WTC11 (cell line): ENCODE data around the gene SAE1. TPM values are rescaled to one million over a fixed set of nuclear protein-coding genes. Genes with fewer than 3 reads are reported as not detected.

Experiments used
- ATAC-seq: fragments of 200-7000 bp; cut with Tn5 transposase; 2 replicates; pipeline ENCODE4 v1.10.0; 2021; ENCODE audit warnings: mild to moderate bottlenecking, moderate library complexity
- CTCF ChIA-PET: fragments of 300-600 bp; sonication (Branson Sonifier 250); formaldehyde crosslinking; loops from one replicate; lab custom pipeline; 2021; ENCODE audit warnings: antibody characterized with exemption; lab: Charles Lee
- POLR2A ChIA-PET: fragments of 350-600 bp; sonication (Branson Sonifier 250); formaldehyde crosslinking; loops from one replicate; lab custom pipeline; 2021; ENCODE audit warnings: antibody characterized with exemption; lab: Charles Lee
- DNase-seq: peaks from one replicate; pipeline ENCODE4 v3.0.0; 2021; ENCODE audit warnings: low spot score
- H3K27ac Mint-ChIP-seq: 2 replicates; pipeline ENCODE4 v1.8.0; 2021; ENCODE audit warnings: mixed read lengths
- H3K27me3 Mint-ChIP-seq: 2 replicates; pipeline ENCODE4 v1.8.0; 2021; ENCODE audit warnings: low read depth, mild to moderate bottlenecking, moderate library complexity, mixed read lengths
- H3K36me3 Mint-ChIP-seq: 2 replicates; pipeline ENCODE4 v1.8.0; 2021; ENCODE audit warnings: mixed read lengths
- H3K4me1 Mint-ChIP-seq: 2 replicates; pipeline ENCODE4 v1.8.0; 2022; ENCODE audit warnings: mixed read lengths
- H3K4me3 Mint-ChIP-seq: 2 replicates; pipeline ENCODE4 v1.8.0; 2021; ENCODE audit warnings: mild to moderate bottlenecking, moderate library complexity, mixed read lengths
- H3K9me3 Mint-ChIP-seq: 2 replicates; pipeline ENCODE4 v1.8.0; 2021; ENCODE audit warnings: mixed read lengths
- FOXK1 ChIP-seq: sonication (generic); formaldehyde crosslinking; IDR thresholded peaks from 2 replicates; pipeline ENCODE4 v1.8.0; 2022; ENCODE audit warnings: mild to moderate bottlenecking, moderate library complexity, missing genetic modification reagents
- GABPB1 ChIP-seq: sonication (generic); formaldehyde crosslinking; IDR thresholded peaks from 2 replicates; pipeline ENCODE4 v1.8.1; 2023; ENCODE audit warnings: mild to moderate bottlenecking, missing genetic modification reagents
- HMGA2 ChIP-seq: fragments of 250-450 bp; sonication (Bioruptor Pico); IDR thresholded peaks from 2 replicates; pipeline ENCODE4 v1.4.0; 2021; ENCODE audit warnings: mild to moderate bottlenecking, moderate library complexity
- JUN ChIP-seq: sonication (generic); formaldehyde crosslinking; IDR thresholded peaks from 2 replicates; pipeline ENCODE4 v1.8.0; 2023; ENCODE audit warnings: mild to moderate bottlenecking, missing genetic modification reagents
- MXD4 ChIP-seq: fragments of 250-450 bp; sonication (Bioruptor Pico); IDR thresholded peaks from 2 replicates; pipeline ENCODE4 v1.8.0; 2021; ENCODE audit warnings: mild to moderate bottlenecking, moderate library complexity, borderline replicate concordance
- ZNF671 ChIP-seq: fragments of 250-450 bp; sonication (Bioruptor Pico); IDR thresholded peaks from 2 replicates; pipeline ENCODE4 v1.8.0; 2021; ENCODE audit warnings: mild to moderate bottlenecking
- total RNA-seq: library from RNA; stranded (reverse); gene quantifications from 3 replicates; pipeline ENCODE4 v1.2.3, GENCODE V29; 2021
- TF ChIP-seq, protein P1 (sequence below): sonication (generic); formaldehyde crosslinking; IDR thresholded peaks from 2 replicates; pipeline ENCODE4 v1.8.0; 2022; ENCODE audit warnings: missing genetic modification reagents
- TF ChIP-seq, protein P2 (sequence below): fragments of 250-450 bp; sonication (Bioruptor Pico); IDR thresholded peaks from 2 replicates; pipeline ENCODE4 v1.9.0; 2021; ENCODE audit warnings: mild to moderate bottlenecking
- TF ChIP-seq, protein P3 (sequence below): sonication (generic); formaldehyde crosslinking; conservative IDR thresholded peaks from 2 replicates; pipeline ENCODE4 v1.8.1; 2022; ENCODE audit warnings: mild to moderate bottlenecking, missing genetic modification reagents
- TF ChIP-seq, protein P4 (sequence below): sonication (generic); formaldehyde crosslinking; IDR thresholded peaks from 2 replicates; pipeline ENCODE4 v1.8.0; 2023; ENCODE audit warnings: missing genetic modification reagents, mild to moderate bottlenecking, borderline replicate concordance
- TF ChIP-seq, protein P5 (sequence below): sonication (generic); formaldehyde crosslinking; IDR thresholded peaks from 2 replicates; pipeline ENCODE4 v1.8.1; 2023; ENCODE audit warnings: mild to moderate bottlenecking, moderate library complexity, missing genetic modification reagents
- TF ChIP-seq, protein P6 (sequence below): fragments of 250-450 bp; sonication (Bioruptor Pico); IDR thresholded peaks from 2 replicates; pipeline ENCODE4 v1.9.0; 2021; ENCODE audit warnings: mild to moderate bottlenecking, borderline replicate concordance
- TF ChIP-seq, protein P7 (sequence below): sonication (generic); formaldehyde crosslinking; IDR thresholded peaks from 2 replicates; pipeline ENCODE4 v1.8.1; 2023; ENCODE audit warnings: mild to moderate bottlenecking, missing genetic modification reagents, moderate library complexity

The SAE1 gene
- total RNA-seq, 1 experiment from 2014 or later, result 224 TPM

DNA sequence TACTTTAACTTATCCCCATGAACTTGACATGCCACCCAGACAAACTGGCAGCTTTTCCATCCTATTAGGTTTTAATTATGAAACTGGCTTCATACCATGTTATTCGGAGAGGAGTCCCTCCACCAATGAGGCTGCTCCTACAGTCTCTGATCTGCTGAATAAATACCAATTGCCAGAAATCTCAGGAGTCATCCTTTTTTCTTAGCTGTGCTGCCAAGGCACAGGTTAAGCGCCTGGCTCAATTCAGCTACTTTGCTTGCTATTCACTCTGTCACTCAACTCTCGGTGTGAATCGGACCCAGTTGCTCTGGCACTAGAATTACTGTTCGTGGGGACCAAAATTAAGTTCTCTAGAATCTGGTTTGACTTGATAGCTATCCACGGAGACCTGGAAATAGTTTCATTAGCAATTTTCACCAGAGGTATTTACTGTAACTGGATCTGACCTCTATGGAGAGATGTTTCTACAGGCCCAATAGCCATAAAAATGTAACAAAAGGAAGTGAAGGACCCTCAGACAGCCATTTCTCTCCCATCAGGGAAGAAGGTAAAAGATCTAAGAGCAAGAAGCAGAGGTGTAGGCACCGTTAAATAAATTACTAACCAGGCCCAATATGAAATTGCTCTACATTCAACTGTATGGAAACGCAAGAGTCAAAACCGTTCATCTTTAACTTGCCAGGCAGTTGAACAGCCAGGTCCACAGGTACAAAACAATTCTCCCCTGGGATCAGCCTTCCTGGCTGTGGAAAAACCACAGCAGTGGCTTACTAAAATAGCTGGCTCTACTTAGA, 22.5 kb upstream of the SAE1 start (continued):
- TF ChIP-seq, protein P1, sequence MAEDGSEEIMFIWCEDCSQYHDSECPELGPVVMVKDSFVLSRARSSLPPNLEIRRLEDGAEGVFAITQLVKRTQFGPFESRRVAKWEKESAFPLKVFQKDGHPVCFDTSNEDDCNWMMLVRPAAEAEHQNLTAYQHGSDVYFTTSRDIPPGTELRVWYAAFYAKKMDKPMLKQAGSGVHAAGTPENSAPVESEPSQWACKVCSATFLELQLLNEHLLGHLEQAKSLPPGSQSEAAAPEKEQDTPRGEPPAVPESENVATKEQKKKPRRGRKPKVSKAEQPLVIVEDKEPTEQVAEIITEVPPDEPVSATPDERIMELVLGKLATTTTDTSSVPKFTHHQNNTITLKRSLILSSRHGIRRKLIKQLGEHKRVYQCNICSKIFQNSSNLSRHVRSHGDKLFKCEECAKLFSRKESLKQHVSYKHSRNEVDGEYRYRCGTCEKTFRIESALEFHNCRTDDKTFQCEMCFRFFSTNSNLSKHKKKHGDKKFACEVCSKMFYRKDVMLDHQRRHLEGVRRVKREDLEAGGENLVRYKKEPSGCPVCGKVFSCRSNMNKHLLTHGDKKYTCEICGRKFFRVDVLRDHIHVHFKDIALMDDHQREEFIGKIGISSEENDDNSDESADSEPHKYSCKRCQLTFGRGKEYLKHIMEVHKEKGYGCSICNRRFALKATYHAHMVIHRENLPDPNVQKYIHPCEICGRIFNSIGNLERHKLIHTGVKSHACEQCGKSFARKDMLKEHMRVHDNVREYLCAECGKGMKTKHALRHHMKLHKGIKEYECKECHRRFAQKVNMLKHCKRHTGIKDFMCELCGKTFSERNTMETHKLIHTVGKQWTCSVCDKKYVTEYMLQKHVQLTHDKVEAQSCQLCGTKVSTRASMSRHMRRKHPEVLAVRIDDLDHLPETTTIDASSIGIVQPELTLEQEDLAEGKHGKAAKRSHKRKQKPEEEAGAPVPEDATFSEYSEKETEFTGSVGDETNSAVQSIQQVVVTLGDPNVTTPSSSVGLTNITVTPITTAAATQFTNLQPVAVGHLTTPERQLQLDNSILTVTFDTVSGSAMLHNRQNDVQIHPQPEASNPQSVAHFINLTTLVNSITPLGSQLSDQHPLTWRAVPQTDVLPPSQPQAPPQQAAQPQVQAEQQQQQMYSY (CRISPR knock-in tag), result no peak
- TF ChIP-seq HMGA2 (CRISPR knock-in tag) (no peak), ZNF671 (no peak)
- TF ChIP-seq, protein P2, sequence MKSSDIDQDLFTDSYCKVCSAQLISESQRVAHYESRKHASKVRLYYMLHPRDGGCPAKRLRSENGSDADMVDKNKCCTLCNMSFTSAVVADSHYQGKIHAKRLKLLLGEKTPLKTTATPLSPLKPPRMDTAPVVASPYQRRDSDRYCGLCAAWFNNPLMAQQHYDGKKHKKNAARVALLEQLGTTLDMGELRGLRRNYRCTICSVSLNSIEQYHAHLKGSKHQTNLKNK (CRISPR knock-in tag), result no peak
- TF ChIP-seq, protein P3, sequence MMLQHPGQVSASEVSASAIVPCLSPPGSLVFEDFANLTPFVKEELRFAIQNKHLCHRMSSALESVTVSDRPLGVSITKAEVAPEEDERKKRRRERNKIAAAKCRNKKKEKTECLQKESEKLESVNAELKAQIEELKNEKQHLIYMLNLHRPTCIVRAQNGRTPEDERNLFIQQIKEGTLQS (CRISPR knock-in tag), result no peak

DNA sequence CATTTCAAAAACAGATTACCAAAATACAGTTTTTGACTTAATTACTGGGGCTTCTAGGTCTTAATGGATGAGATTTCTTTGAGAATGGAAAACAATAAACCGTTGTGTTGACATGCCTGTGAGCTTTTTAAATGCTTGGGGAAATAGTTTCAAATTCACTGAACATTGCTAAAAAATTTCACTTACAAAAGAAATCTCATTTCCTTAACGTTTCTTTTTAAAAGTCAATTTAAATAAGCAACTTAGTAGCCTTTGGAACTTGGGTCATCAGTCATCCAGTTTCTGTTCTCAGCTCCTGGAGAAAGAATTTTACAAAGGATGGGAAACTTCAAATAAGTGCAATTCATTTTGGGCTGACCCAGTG, 21.5 kb upstream of the SAE1 start:
- CTCF ChIA-PET, result interaction anchor here (0.5 to 2.5 kb wide), 4 partner anchors 30 to 197 kb away, joined by 4 to 11 read pairs (median 6); no protein-coding TSS in a partner anchor
- Mint-ChIP-seq H3K9me3 (no peaks in the 10 kb centered on the region), H3K4me1 (peaks cover 55% of the 10 kb centered on the region)

More for the DNA sequence above, 21.5 kb upstream of the SAE1 start:
- H3K27me3 Mint-ChIP-seq, result no peaks in the 10 kb centered on the region
- peak overlapping the region; percentile 91 for H3K4me3 Mint-ChIP-seq
- DNase-seq (no peak), ATAC-seq (no peak)
- peak overlapping the region; percentile 99 for H3K27ac Mint-ChIP-seq
- POLR2A ChIA-PET, result interaction anchor here (1.5 kb wide), 1 partner anchor 22 kb away, joined by 3 read pairs; the partner anchor contains the start of gene SAE1
- H3K36me3 Mint-ChIP-seq, result peaks cover 26% of the 10 kb centered on the region
- TF ChIP-seq, protein P4, sequence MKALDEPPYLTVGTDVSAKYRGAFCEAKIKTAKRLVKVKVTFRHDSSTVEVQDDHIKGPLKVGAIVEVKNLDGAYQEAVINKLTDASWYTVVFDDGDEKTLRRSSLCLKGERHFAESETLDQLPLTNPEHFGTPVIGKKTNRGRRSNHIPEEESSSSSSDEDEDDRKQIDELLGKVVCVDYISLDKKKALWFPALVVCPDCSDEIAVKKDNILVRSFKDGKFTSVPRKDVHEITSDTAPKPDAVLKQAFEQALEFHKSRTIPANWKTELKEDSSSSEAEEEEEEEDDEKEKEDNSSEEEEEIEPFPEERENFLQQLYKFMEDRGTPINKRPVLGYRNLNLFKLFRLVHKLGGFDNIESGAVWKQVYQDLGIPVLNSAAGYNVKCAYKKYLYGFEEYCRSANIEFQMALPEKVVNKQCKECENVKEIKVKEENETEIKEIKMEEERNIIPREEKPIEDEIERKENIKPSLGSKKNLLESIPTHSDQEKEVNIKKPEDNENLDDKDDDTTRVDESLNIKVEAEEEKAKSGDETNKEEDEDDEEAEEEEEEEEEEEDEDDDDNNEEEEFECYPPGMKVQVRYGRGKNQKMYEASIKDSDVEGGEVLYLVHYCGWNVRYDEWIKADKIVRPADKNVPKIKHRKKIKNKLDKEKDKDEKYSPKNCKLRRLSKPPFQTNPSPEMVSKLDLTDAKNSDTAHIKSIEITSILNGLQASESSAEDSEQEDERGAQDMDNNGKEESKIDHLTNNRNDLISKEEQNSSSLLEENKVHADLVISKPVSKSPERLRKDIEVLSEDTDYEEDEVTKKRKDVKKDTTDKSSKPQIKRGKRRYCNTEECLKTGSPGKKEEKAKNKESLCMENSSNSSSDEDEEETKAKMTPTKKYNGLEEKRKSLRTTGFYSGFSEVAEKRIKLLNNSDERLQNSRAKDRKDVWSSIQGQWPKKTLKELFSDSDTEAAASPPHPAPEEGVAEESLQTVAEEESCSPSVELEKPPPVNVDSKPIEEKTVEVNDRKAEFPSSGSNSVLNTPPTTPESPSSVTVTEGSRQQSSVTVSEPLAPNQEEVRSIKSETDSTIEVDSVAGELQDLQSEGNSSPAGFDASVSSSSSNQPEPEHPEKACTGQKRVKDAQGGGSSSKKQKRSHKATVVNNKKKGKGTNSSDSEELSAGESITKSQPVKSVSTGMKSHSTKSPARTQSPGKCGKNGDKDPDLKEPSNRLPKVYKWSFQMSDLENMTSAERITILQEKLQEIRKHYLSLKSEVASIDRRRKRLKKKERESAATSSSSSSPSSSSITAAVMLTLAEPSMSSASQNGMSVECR, result no peak
- no peak for TF ChIP-seq FOXK1 (CRISPR knock-in tag)
- TF ChIP-seq, protein P5, sequence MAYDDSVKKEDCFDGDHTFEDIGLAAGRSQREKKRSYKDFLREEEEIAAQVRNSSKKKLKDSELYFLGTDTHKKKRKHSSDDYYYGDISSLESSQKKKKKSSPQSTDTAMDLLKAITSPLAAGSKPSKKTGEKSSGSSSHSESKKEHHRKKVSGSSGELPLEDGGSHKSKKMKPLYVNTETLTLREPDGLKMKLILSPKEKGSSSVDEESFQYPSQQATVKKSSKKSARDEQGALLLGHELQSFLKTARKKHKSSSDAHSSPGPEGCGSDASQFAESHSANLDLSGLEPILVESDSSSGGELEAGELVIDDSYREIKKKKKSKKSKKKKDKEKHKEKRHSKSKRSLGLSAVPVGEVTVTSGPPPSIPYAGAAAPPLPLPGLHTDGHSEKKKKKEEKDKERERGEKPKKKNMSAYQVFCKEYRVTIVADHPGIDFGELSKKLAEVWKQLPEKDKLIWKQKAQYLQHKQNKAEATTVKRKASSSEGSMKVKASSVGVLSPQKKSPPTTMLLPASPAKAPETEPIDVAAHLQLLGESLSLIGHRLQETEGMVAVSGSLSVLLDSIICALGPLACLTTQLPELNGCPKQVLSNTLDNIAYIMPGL (CRISPR knock-in tag), result no peak
- TF ChIP-seq, protein P6, sequence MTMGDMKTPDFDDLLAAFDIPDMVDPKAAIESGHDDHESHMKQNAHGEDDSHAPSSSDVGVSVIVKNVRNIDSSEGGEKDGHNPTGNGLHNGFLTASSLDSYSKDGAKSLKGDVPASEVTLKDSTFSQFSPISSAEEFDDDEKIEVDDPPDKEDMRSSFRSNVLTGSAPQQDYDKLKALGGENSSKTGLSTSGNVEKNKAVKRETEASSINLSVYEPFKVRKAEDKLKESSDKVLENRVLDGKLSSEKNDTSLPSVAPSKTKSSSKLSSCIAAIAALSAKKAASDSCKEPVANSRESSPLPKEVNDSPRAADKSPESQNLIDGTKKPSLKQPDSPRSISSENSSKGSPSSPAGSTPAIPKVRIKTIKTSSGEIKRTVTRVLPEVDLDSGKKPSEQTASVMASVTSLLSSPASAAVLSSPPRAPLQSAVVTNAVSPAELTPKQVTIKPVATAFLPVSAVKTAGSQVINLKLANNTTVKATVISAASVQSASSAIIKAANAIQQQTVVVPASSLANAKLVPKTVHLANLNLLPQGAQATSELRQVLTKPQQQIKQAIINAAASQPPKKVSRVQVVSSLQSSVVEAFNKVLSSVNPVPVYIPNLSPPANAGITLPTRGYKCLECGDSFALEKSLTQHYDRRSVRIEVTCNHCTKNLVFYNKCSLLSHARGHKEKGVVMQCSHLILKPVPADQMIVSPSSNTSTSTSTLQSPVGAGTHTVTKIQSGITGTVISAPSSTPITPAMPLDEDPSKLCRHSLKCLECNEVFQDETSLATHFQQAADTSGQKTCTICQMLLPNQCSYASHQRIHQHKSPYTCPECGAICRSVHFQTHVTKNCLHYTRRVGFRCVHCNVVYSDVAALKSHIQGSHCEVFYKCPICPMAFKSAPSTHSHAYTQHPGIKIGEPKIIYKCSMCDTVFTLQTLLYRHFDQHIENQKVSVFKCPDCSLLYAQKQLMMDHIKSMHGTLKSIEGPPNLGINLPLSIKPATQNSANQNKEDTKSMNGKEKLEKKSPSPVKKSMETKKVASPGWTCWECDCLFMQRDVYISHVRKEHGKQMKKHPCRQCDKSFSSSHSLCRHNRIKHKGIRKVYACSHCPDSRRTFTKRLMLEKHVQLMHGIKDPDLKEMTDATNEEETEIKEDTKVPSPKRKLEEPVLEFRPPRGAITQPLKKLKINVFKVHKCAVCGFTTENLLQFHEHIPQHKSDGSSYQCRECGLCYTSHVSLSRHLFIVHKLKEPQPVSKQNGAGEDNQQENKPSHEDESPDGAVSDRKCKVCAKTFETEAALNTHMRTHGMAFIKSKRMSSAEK (CRISPR knock-in tag), result no peak
- no peak for TF ChIP-seq MXD4 (CRISPR knock-in tag)
- TF ChIP-seq HMGA2 (CRISPR knock-in tag), result no peak
- TF ChIP-seq GABPB1 (CRISPR knock-in tag), result no peak
- TF ChIP-seq ZNF671, result no peak
- TF ChIP-seq JUN, result no peak
- TF ChIP-seq, protein P7, sequence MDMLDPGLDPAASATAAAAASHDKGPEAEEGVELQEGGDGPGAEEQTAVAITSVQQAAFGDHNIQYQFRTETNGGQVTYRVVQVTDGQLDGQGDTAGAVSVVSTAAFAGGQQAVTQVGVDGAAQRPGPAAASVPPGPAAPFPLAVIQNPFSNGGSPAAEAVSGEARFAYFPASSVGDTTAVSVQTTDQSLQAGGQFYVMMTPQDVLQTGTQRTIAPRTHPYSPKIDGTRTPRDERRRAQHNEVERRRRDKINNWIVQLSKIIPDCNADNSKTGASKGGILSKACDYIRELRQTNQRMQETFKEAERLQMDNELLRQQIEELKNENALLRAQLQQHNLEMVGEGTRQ (CRISPR knock-in tag), result no peak
